C4-2B (cell line): Measurements from ENCODE around the gene CALCOCO2.

Experiments
- ZFX ChIP-seq: fragments of 450-650 bp; IDR thresholded peaks from 2 replicates; pipeline ENCODE4 v1.6.1; 2017
- TF ChIP-seq, protein P1 (sequence below): fragments of 450-650 bp; conservative IDR thresholded peaks from 2 replicates; pipeline ENCODE4 v1.5.1; 2017; ENCODE audit warnings: mild to moderate bottlenecking

DNA sequence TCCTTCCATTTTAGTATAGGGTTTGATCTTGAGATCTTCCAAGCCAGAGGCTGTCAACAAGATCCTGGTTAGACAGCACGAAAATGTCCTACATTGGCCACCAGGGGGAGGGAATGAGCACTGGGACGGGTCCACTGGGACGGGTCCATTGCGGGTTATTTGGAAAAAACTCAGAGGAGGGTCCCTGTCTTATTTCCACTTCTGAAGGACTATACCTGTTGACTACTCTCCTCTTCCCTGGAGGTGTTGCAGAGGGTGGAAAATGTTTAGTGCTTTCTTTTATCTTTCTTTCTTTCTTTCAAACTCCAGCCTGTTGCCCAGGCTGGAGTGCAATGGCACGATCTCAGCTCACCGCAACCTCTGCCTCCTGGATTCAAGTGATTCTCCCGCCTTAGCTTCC is 16.3 kb upstream of the CALCOCO2 start:
- TF ChIP-seq, protein P1, sequence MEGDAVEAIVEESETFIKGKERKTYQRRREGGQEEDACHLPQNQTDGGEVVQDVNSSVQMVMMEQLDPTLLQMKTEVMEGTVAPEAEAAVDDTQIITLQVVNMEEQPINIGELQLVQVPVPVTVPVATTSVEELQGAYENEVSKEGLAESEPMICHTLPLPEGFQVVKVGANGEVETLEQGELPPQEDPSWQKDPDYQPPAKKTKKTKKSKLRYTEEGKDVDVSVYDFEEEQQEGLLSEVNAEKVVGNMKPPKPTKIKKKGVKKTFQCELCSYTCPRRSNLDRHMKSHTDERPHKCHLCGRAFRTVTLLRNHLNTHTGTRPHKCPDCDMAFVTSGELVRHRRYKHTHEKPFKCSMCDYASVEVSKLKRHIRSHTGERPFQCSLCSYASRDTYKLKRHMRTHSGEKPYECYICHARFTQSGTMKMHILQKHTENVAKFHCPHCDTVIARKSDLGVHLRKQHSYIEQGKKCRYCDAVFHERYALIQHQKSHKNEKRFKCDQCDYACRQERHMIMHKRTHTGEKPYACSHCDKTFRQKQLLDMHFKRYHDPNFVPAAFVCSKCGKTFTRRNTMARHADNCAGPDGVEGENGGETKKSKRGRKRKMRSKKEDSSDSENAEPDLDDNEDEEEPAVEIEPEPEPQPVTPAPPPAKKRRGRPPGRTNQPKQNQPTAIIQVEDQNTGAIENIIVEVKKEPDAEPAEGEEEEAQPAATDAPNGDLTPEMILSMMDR, result peak; percentile 92
- no peak for TF ChIP-seq ZFX
